H1 (cell line): ENCODE results near the gene ADCY9. TPM values are rescaled to one million over a fixed set of nuclear protein-coding genes. Genes with fewer than 3 reads are reported as not detected.

Experiments
- BACH1 ChIP-seq: IDR thresholded peaks from 2 replicates; pipeline ENCODE4 v1.6.1; 2012; ENCODE audit warnings: low read length, improper control_type of control experiment
- JUN ChIP-seq: IDR thresholded peaks from 2 replicates; pipeline ENCODE4 v1.6.1; 2011; ENCODE audit warnings: low read depth, mild to moderate bottlenecking, improper control_type of control experiment, low read length
- POLR2A ChIP-seq, 2 experiments: IDR thresholded peaks; 1 replicate in 1 of 2; 2 replicates in 1 of 2; pipeline ENCODE4 v1.6.1; 2011; ENCODE audit warnings: low read depth in 2 of 2, low read length in 2 of 2, mild to moderate bottlenecking in 2 of 2; ENCODE audit errors: control extremely low read depth in 1 of 2
- SIX5 ChIP-seq: IDR thresholded peaks from 2 replicates; pipeline ENCODE4 v1.6.1; 2011; ENCODE audit warnings: mild to moderate bottlenecking, low read depth, low read length
- TAF7 ChIP-seq: optimal IDR thresholded peaks from 2 replicates; pipeline ENCODE3; 2011; ENCODE audit warnings: low read depth, mild to moderate bottlenecking, inconsistent platforms, low read length, moderate library complexity, borderline replicate concordance
- polyA plus RNA-seq, 7 experiments: library from polyadenylated mRNA; depleted of rRNA in 3 of 7; stranded (reverse) in 5 of 7; unstranded in 2 of 7; fragments of >200 nt in 5 of 7; fragments of 200-250 nt in 2 of 7; gene quantifications; 1 replicate in 5 of 7; 2 replicates in 1 of 7; 4 replicates in 1 of 7; pipeline versions ENCODE4 v1.2.1 to v1.2.3, GENCODE V29; 2011 to 2013; ENCODE audit warnings: missing spikeins in 2 of 7, mixed read lengths in 2 of 7
- total RNA-seq: library from RNA; stranded (reverse); fragmentation: NEBNext Ultra II Directional; extraction: Animal tissue kit (Norgen Biotek cat#: 25700); gene quantifications from 2 replicates; pipeline ENCODE4 v1.2.1, GENCODE V29; 2021

Gene ADCY9
- total and polyA plus RNA-seq, 2 of the 8 experiments (the other 6 are each of a cell fraction or from before 2014, with no cell fraction given), result 5.4 to 13.1 TPM

GRCh38 chr16:4089251-4089810 is 26.9 kb downstream of the ADCY9 start (continued):
- TF ChIP-seq JUN (no peak), POLR2A (IDR thresholded peaks at IDR 0.05; ENCODE audit: control extremely low read depth in 1 of 2, low read depth in 2 of 2, low read length in 2 of 2) (no peak), TAF7 (no peak), BACH1 (no peak), SIX5 (no peak)
- TF ChIP-seq, all 59 proteins: peak for 0
